ENCODE measurements around the gene COL4A3.

DNA sequence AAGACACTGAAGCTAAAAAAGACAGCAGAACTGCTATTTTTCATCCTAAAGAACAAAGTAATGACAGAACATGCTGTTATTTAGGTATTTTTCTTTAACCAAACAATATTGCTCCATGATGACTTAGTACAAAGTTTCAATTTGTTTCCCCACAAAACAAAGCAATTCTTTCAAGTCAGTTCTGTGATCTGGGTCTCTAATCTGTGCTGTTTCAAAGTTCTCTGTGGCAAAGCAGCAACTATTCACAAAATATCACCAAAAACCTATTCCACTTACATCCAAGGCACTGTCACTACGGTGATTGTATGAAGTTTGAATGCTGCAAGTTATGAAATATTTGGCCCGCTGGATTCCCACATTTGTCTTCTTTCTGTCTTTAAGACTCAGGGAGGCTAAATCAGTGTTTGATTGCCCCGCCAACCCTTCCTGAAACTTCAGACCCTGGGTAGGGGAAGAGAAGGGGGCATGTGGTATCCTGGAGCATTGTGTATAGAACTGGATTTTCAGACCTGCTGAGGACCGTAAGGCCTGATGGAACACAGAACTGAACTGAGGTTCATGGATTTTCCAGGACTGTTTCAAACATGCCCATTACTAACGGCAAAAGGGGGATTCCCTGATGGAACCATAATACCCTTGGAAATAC lies 147.6 kb downstream of the COL4A3 start:
- TF ChIP-seq, protein P1, sequence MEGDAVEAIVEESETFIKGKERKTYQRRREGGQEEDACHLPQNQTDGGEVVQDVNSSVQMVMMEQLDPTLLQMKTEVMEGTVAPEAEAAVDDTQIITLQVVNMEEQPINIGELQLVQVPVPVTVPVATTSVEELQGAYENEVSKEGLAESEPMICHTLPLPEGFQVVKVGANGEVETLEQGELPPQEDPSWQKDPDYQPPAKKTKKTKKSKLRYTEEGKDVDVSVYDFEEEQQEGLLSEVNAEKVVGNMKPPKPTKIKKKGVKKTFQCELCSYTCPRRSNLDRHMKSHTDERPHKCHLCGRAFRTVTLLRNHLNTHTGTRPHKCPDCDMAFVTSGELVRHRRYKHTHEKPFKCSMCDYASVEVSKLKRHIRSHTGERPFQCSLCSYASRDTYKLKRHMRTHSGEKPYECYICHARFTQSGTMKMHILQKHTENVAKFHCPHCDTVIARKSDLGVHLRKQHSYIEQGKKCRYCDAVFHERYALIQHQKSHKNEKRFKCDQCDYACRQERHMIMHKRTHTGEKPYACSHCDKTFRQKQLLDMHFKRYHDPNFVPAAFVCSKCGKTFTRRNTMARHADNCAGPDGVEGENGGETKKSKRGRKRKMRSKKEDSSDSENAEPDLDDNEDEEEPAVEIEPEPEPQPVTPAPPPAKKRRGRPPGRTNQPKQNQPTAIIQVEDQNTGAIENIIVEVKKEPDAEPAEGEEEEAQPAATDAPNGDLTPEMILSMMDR (IDR thresholded peaks at IDR 0.05) = no peak
- TF ChIP-seq POLR2A (IDR thresholded peaks at IDR 0.05) = no peak

All from thyroid gland (tissue), 4 donors.